ENCODE results near the gene PRMT3. TPM values are rescaled to one million over a fixed set of nuclear protein-coding genes. Genes with fewer than 3 reads are reported as not detected.

The PRMT3 gene
- total RNA-seq, 4 donors from 2014 or later: 8.2 to 14.9 (median 12.9) TPM

DNA sequence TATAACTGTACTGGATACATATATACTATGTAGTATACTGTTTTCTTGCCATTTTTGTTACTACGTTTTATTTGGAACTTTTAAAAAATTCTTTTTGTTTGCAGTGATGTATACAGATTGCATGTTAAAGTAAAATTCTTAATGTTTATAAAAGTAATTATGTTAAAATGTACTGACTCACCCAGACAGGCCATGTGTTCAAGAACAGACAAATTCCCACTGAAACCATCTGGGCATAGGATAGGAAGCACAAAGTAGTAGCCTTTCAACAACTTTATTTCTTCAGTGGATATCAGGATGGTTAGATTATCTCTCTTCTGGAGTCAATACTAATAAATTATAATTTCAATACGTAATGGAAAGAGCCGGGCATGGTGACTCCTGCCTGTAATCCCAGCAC lies 19.8 kb downstream of the PRMT3 start:
- intact Hi-C loops (cut with DNase I; ENCODE audit: low total_unique reads): no loop called here
- TF ChIP-seq POLR2A (IDR thresholded peaks at IDR 0.05): no peak
- TF ChIP-seq, protein P1, sequence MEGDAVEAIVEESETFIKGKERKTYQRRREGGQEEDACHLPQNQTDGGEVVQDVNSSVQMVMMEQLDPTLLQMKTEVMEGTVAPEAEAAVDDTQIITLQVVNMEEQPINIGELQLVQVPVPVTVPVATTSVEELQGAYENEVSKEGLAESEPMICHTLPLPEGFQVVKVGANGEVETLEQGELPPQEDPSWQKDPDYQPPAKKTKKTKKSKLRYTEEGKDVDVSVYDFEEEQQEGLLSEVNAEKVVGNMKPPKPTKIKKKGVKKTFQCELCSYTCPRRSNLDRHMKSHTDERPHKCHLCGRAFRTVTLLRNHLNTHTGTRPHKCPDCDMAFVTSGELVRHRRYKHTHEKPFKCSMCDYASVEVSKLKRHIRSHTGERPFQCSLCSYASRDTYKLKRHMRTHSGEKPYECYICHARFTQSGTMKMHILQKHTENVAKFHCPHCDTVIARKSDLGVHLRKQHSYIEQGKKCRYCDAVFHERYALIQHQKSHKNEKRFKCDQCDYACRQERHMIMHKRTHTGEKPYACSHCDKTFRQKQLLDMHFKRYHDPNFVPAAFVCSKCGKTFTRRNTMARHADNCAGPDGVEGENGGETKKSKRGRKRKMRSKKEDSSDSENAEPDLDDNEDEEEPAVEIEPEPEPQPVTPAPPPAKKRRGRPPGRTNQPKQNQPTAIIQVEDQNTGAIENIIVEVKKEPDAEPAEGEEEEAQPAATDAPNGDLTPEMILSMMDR (IDR thresholded peaks at IDR 0.05): no peak
- WGBS, 2 donors: 63 to 64% methylated on average over 3 of the region's 3 CpGs
- DNase-seq (ENCODE audit: low spot score in 2 of 2): no peak
- no peak overlapping the region for H3K4me3 ChIP-seq (ENCODE audit: low read depth, poor library complexity, severe bottlenecking)

DNA sequence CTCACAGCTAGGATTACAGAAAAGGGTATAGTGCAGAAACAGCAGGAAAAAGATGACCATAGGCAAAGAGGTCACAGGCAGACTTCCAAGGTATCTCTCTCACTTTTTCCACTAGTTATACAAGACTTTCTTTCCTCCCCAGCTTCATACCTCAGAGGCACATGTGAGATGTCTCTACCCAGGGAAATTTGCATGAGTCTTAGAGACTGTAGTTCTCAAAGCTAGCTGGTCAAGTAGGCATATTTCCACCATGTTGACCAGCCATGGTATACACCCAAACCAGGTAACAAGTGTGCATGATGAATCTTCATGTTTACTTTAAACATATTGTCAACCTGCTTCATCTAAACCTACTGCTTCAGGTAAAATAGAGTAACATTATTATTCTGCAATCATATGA lies 27.9 kb downstream of the PRMT3 start:
- H3K4me3 ChIP-seq (ENCODE audit: low read depth, poor library complexity, severe bottlenecking): no peak overlapping the region
- no peak for DNase-seq (ENCODE audit: low spot score in 2 of 2)
- intact Hi-C loops (cut with DNase I; ENCODE audit: low total_unique reads): no loop called here
- TF ChIP-seq POLR2A (IDR thresholded peaks at IDR 0.05): no peak
- TF ChIP-seq, protein P1 (IDR thresholded peaks at IDR 0.05): no peak

DNA sequence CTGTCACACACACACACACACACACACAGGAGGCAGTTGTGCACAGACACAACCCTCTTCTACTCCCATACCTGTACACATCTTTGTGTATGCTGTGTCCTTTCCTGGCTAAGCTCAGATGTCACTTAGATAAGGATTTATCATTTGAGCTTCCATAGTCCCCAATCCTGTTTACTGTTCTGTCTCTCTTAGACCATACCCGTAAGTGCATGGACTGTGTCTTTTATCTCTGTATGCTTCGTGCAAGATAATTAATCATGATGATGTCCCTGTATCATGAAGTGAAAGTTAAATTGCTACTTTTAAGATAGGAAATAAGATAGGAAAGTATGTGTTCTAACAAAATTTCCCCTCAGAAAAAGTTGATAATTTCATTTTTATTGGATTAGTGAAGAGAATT lies 30.3 kb downstream of the PRMT3 start:
- no peak for TF ChIP-seq POLR2A (IDR thresholded peaks at IDR 0.05)
- TF ChIP-seq, protein P1 (IDR thresholded peaks at IDR 0.05): no peak
- no peak for DNase-seq (ENCODE audit: low spot score in 2 of 2)
- intact Hi-C loops (cut with DNase I; ENCODE audit: low total_unique reads): no loop called here
- H3K4me3 ChIP-seq (ENCODE audit: low read depth, poor library complexity, severe bottlenecking): no peak overlapping the region
- WGBS, 2 donors: 76 to 86% methylated on average over 2 of the region's 2 CpGs

DNA sequence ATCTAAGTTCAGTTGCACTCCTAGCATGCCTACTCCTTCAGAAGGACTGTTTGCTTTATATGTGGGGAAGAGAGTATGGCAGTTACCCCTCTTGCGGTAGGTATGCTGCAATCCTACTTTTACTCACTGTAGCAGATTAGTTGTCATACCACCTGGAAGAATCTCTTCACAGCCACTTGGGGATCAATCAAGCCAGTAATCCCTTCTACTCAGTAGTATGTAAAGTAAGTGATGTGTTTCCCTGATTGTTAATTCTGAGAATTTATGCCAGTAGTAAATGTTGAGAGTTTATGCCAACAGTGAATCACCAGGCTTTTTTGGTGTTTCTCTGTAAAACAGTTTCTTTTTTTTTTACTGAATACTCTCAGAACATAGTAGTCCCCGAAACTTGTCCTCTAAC lies 34.4 kb downstream of the PRMT3 start:
- intact Hi-C loops (cut with DNase I; ENCODE audit: low total_unique reads): no loop called here
- TF ChIP-seq POLR2A (IDR thresholded peaks at IDR 0.05): no peak
- TF ChIP-seq, protein P1 (IDR thresholded peaks at IDR 0.05): no peak
- H3K4me3 ChIP-seq (ENCODE audit: low read depth, poor library complexity, severe bottlenecking): no peak overlapping the region
- 48 to 98% methylated on average over 2 of the region's 2 CpGs for WGBS, 2 donors
- no peak for DNase-seq (ENCODE audit: low spot score in 2 of 2)

DNA sequence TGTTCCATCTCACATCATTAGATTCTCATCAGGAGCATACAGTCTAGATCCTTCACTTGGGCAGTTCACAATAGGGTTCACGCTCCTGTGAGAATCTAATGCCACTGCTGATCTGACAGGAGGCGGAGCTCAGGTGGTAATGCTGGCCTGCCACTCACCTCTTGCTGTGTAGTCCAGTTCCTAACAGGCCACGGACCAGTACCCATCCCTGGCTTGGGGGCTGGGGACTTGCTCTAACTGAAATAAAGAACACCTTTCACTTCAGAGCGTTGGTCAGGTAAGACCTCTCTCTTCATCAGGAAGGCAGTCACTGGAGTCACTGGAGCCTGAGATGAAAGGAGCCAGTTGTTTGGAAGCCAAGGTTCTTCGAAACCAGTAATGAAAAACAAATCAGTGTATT lies 41.7 kb downstream of the PRMT3 start:
- TF ChIP-seq, protein P1 (IDR thresholded peaks at IDR 0.05): no peak
- TF ChIP-seq POLR2A (IDR thresholded peaks at IDR 0.05): no peak
- no peak overlapping the region for H3K4me3 ChIP-seq (ENCODE audit: low read depth, poor library complexity, severe bottlenecking)
- 87 to 94% methylated on average over 5 of the region's 5 CpGs for WGBS, 2 donors
- DNase-seq (ENCODE audit: low spot score in 2 of 2): no peak
- intact Hi-C loops (cut with DNase I; ENCODE audit: low total_unique reads): no loop called here

DNA sequence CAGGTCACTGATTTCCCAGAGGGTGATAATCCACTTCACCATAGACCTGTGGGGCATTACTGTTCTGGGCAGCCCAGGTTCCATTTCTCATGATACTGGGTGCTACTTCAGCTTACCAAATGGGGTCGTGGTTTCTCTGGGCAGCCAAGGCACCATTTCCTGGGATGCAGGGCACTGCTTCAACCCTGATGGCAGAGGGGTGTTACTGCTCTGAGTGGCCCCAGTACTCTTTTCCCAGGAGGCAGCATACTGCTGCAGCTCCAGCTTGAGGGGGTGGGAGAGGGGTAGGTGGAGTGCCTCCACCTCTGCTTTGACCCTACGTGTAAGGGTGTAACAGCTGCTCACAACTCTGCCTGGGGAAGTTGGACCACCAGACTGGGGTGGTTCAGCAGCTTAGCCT lies 51.1 kb downstream of the PRMT3 start:
- H3K4me3 ChIP-seq (ENCODE audit: low read depth, poor library complexity, severe bottlenecking): no peak overlapping the region
- intact Hi-C loops (cut with DNase I; ENCODE audit: low total_unique reads): no loop called here
- 100% methylated on average over 1 of the region's 2 CpGs for WGBS, 2 donors
- TF ChIP-seq, protein P1 (IDR thresholded peaks at IDR 0.05): no peak
- TF ChIP-seq POLR2A (IDR thresholded peaks at IDR 0.05): no peak
- DNase-seq (ENCODE audit: low spot score in 2 of 2): no peak
